ENCODE data around the gene NUDT13.

NUDT13 gene

DNA sequence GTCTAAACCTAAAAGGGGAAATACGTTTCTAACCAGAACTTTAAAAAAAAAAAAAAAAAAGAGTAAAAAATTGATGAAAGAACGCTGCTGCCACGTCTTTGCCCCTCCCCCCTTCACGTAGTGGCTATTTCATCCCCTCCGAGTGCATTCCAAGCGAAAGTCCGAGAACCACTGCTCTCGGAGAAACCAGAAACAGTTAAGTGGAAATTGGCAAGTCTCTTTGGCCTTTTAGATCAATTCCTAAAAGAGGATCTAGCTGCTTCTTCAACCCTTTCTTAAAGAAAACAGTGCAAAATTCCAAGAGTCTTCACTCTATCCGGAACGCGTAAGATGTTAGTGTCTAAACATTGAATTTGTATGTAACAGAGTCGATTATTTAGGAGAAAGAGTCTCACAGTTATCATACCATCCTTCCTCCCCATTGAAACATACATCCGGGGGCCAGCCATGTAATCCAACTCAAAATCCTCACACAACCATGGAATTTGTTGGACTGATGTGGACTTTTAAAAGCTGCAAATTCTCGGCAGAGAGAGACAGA is 14.7 kb upstream of the NUDT13 start:
- DNase-seq (ENCODE audit: low read depth, low spot score) = no peak
- ChIA-PET CTCF (interaction anchor here (0.6 to 4.5 kb wide), 10 partner anchors 8 to 73 kb away, joined by 3 to 27 read pairs (median 4); partner anchors contain the start of genes ECD, FAM149B1 and NUDT13), POLR2A (interaction anchor here (0.5 to 3.2 kb wide), 12 partner anchors 8 to 157 kb away, joined by 3 to 33 read pairs (median 4); partner anchors contain the start of genes DNAJC9 and NUDT13)
- no peak for TF ChIP-seq CTCF (IDR thresholded peaks at IDR 0.05; ENCODE audit: insufficient read depth, low read length, missing control alignments)
- H3K4me3 ChIP-seq (ENCODE audit: low read depth, low read length) = peak overlapping the region; percentile 98

- TF ChIP-seq CTCF (IDR thresholded peaks at IDR 0.05; ENCODE audit: insufficient read depth, low read length, missing control alignments) = no peak
- peak overlapping the region; percentile 98 for H3K4me3 ChIP-seq (ENCODE audit: low read depth, low read length)
- no peak for DNase-seq (ENCODE audit: low read depth, low spot score)
- POLR2A ChIA-PET = interaction anchor here (0.6 to 3.2 kb wide), 10 partner anchors 8 to 151 kb away, joined by 3 to 33 read pairs (median 4); partner anchors contain the start of genes DNAJC9 and NUDT13
- CTCF ChIA-PET = interaction anchor here (0.6 to 4.5 kb wide), 11 partner anchors 9 to 73 kb away, joined by 3 to 27 read pairs (median 5); partner anchors contain the start of genes ECD, FAM149B1 and NUDT13
Measured at GRCh38 chr10:73096041-73096448, 14.2 kb upstream of the NUDT13 start.

DNA sequence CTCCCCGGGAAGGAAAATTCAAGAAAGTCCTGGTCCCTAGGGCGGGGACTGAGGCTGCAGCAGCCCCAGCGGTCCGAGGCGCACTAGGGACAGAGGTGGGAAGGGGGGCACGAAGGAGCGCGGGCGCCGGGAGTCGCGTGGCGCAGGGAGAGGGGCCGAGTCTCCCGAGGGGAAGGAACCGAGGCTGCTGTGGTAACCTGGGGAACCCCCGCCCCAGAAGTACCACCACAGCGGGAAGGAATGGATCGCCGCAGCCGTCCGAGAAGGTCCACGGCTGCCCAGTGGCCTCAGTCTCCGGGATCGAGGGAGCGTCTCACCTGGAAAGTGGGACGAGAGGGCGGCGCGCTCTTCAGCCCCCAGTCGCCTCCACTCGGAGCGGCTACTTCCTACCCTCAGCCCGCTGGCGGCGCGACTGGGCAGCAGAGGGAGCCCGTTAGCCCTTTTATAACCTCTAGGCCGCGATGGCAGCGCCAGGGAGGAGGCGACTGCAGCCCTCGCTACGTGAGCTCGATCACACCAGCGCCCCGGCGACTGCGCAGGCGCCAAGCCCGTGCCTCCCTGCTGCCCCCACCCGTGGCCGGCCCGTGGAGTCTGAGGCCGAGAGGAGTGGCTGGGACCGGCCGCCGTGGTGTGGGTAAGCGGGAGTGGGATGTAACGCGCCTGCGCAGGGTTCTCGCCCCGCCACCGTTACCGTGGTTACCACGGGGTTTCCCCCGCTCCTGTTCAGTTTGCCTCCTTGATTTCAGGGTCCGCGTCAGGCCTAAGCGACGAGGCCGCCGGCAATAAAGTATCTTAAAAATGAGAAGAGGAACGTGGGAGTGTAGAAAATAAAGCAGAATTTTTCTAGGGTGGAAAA is 13.6 kb upstream of the NUDT13 start, which contains the start of gene P4HA1:
Gene P4HA1, minus strand, starts transcription at position 418 of the 856 bp plus-strand sequence. CDS start 21,983 bp downstream, outside the sequence.
- peak; percentile 72 for TF ChIP-seq CTCF (IDR thresholded peaks at IDR 0.05; ENCODE audit: insufficient read depth, low read length, missing control alignments)
- CTCF ChIA-PET = interaction anchor here (0.6 to 4.5 kb wide), 15 partner anchors 9 to 72 kb away, joined by 3 to 27 read pairs (median 5); partner anchors contain the start of genes ECD, FAM149B1 and NUDT13
- H3K4me3 ChIP-seq (ENCODE audit: low read depth, low read length) = peak within 1 kb of the TSS; percentile 98
- POLR2A ChIA-PET = interaction anchor here (0.6 to 3.2 kb wide), 23 partner anchors 9 to 471 kb away, joined by 3 to 33 read pairs (median 3); partner anchors contain the start of genes DNAJC9, MICU1 and NUDT13
- peak; percentile 77 for DNase-seq (ENCODE audit: low read depth, low spot score)

DNA sequence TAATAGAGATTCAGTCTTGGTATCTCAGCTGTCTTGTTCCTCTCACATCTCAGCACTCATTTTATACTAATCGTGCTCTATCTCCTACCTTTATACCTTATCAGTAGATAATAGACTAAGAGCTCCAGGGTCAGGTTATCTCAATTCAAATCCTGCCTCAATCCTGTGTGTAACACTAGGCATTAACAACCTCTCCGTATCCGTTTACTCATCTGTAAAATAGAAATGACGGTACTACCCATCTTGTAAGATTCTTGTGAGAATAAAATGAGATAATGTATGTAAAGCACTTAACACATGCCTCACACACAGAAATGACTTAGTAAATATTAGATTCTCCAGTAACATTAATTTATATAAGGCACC is 13.0 kb upstream of the NUDT13 start:
- no peak for DNase-seq (ENCODE audit: low read depth, low spot score)
- CTCF ChIA-PET = interaction anchor here (0.6 to 4.5 kb wide), 12 partner anchors 9 to 67 kb away, joined by 3 to 27 read pairs (median 4); partner anchors contain the start of gene NUDT13
- POLR2A ChIA-PET = interaction anchor here (0.6 to 3.2 kb wide), 19 partner anchors 9 to 471 kb away, joined by 3 to 33 read pairs (median 3); partner anchors contain the start of genes MICU1 and NUDT13

GRCh38 chr10:73099141-73099540 is 11.1 kb upstream of the NUDT13 start:
- no peak for TF ChIP-seq CTCF (IDR thresholded peaks at IDR 0.05; ENCODE audit: insufficient read depth, low read length, missing control alignments)
- POLR2A ChIA-PET = interaction anchor here (1.5 kb wide), 1 partner anchor 11 kb away, joined by 7 read pairs; the partner anchor contains the start of gene NUDT13
- H3K4me3 ChIP-seq (ENCODE audit: low read depth, low read length) = no peak overlapping the region
- CTCF ChIA-PET = interaction anchor here (1.1 to 3.2 kb wide), 3 partner anchors 11 to 50 kb away, joined by 3 to 15 read pairs (median 3); partner anchors contain the start of gene NUDT13
- no peak for DNase-seq (ENCODE audit: low read depth, low spot score)

More for the DNA sequence above, 13.0 kb upstream of the NUDT13 start:
- TF ChIP-seq CTCF (IDR thresholded peaks at IDR 0.05; ENCODE audit: insufficient read depth, low read length, missing control alignments) = no peak
- peak overlapping the region; percentile 46 for H3K4me3 ChIP-seq (ENCODE audit: low read depth, low read length)

Data from AG04449 (cell line).